H9 (cell line): ENCODE data around the gene PPFIBP2. TPM values are rescaled to one million over a fixed set of nuclear protein-coding genes. Genes with fewer than 3 reads are reported as not detected.

Source experiments
- DNase-seq: peaks from one replicate; pipeline ENCODE4 v3.0.0-alpha.2; 2017
- H2AFZ ChIP-seq: one replicate; pipeline ENCODE4 v1.6.1; 2013; ENCODE audit warnings: mild to moderate bottlenecking, low read length, control low read depth, moderate library complexity
- H2AK5ac ChIP-seq: 2 replicates; pipeline ENCODE4 v1.6.1; 2013; ENCODE audit warnings: low read length, control low read depth, mixed read lengths; ENCODE audit not compliant: insufficient read length
- H2BK120ac ChIP-seq: one replicate; pipeline ENCODE4 v1.6.1; 2013; ENCODE audit warnings: low read depth, mild to moderate bottlenecking, low read length, control low read depth, inconsistent platforms; ENCODE audit not compliant: poor library complexity, severe bottlenecking
- H2BK12ac ChIP-seq: 2 replicates; pipeline ENCODE4 v1.6.1; 2013; ENCODE audit warnings: low read length, control low read depth, mixed read lengths, low read depth; ENCODE audit not compliant: insufficient read length
- H2BK15ac ChIP-seq: 2 replicates; pipeline ENCODE4 v1.6.1; 2013; ENCODE audit warnings: low read depth, low read length, control low read depth
- H2BK20ac ChIP-seq: one replicate; pipeline ENCODE4 v1.6.1; 2013; ENCODE audit warnings: low read depth, mild to moderate bottlenecking, low read length, control low read depth, inconsistent platforms; ENCODE audit not compliant: poor library complexity, severe bottlenecking
- H2BK5ac ChIP-seq: 2 replicates; pipeline ENCODE4 v1.6.1; 2013; ENCODE audit warnings: low read length, control low read depth, mixed read lengths; ENCODE audit not compliant: insufficient read length
- H3K14ac ChIP-seq: 2 replicates; pipeline ENCODE4 v1.6.1; 2013; ENCODE audit warnings: low read length, control low read depth; ENCODE audit not compliant: insufficient read depth
- H3K18ac ChIP-seq: 2 replicates; pipeline ENCODE4 v1.6.1; 2013; ENCODE audit warnings: low read depth, mild to moderate bottlenecking, mixed read lengths, low read length, control low read depth; ENCODE audit not compliant: insufficient read length
- H3K23ac ChIP-seq: 2 replicates; pipeline ENCODE4 v1.6.1; 2013; ENCODE audit warnings: low read length, control low read depth, mixed read lengths, low read depth; ENCODE audit not compliant: insufficient read length
- H3K23me2 ChIP-seq: 2 replicates; pipeline ENCODE4 v1.6.1; 2013; ENCODE audit warnings: low read depth, mild to moderate bottlenecking, mixed read lengths, low read length, control low read depth; ENCODE audit not compliant: insufficient read length, poor library complexity, severe bottlenecking
- H3K27ac ChIP-seq: 2 replicates; pipeline ENCODE4 v1.5.1; 2013; ENCODE audit warnings: low read length, control low read depth, mixed read lengths, low read depth; ENCODE audit not compliant: insufficient read length
- H3K27me3 ChIP-seq: 2 replicates; pipeline ENCODE4 v1.6.1; 2013; ENCODE audit warnings: low read length, control low read depth, inconsistent platforms; ENCODE audit not compliant: insufficient read depth
- H3K4ac ChIP-seq: 2 replicates; pipeline ENCODE4 v1.6.1; 2013; ENCODE audit warnings: low read depth, mild to moderate bottlenecking, control low read depth, inconsistent platforms, low read length, moderate library complexity
- H3K4me1 ChIP-seq: 2 replicates; pipeline ENCODE4 v1.6.1; 2013; ENCODE audit warnings: low read length, control low read depth, inconsistent platforms; ENCODE audit not compliant: insufficient read depth
- H3K4me2 ChIP-seq: 2 replicates; pipeline ENCODE4 v1.6.1; 2013; ENCODE audit warnings: low read length, control low read depth, mixed read lengths; ENCODE audit not compliant: insufficient read length, insufficient read depth
- H3K56ac ChIP-seq: 2 replicates; pipeline ENCODE4 v1.6.1; 2013; ENCODE audit warnings: low read depth, mild to moderate bottlenecking, mixed read lengths, low read length, control low read depth; ENCODE audit not compliant: insufficient read length
- H3K79me1 ChIP-seq: 2 replicates; pipeline ENCODE4 v1.6.1; 2013; ENCODE audit warnings: low read depth, mild to moderate bottlenecking, moderate library complexity, low read length, control low read depth, inconsistent platforms; ENCODE audit not compliant: insufficient read depth, poor library complexity, severe bottlenecking
- H3K79me2 ChIP-seq: 2 replicates; pipeline ENCODE4 v1.6.1; 2013; ENCODE audit warnings: low read length, control low read depth, inconsistent platforms; ENCODE audit not compliant: insufficient read depth
- H3K9ac ChIP-seq: 2 replicates; pipeline ENCODE4 v1.6.1; 2013; ENCODE audit warnings: low read length, control low read depth, mixed read lengths; ENCODE audit not compliant: insufficient read length; ENCODE audit errors: extremely low read depth
- H3K9me3 ChIP-seq: one replicate; pipeline ENCODE4 v1.6.1; 2013; ENCODE audit warnings: low read depth, low read length, inconsistent platforms; ENCODE audit not compliant: control insufficient read depth
- H3T11ph ChIP-seq: one replicate; pipeline ENCODE4 v1.6.1; 2013; ENCODE audit warnings: mild to moderate bottlenecking, low read length, control low read depth, inconsistent platforms
- H4K20me1 ChIP-seq: one replicate; pipeline ENCODE4 v1.6.1; 2013; ENCODE audit not compliant: control insufficient read depth, insufficient read length, insufficient read depth
- H4K5ac ChIP-seq: 2 replicates; pipeline ENCODE4 v1.6.1; 2013; ENCODE audit warnings: low read depth, mild to moderate bottlenecking, mixed read lengths, low read length, control low read depth; ENCODE audit not compliant: insufficient read length
- H4K8ac ChIP-seq: replicated peaks from 2 replicates; pipeline ENCODE4 v1.6.1; 2013; ENCODE audit warnings: low read length, control low read depth, mixed read lengths, low read depth; ENCODE audit not compliant: insufficient read length
- H4K91ac ChIP-seq: 2 replicates; pipeline ENCODE4 v1.6.1; 2013; ENCODE audit warnings: low read depth, mild to moderate bottlenecking, moderate library complexity, mixed read lengths, low read length, control low read depth; ENCODE audit not compliant: insufficient read length
- H3K27ac Mint-ChIP-seq, 3 experiments: 2 replicates in 2 of 3; 3 replicates in 1 of 3; pipeline ENCODE4 v1.8.0; 2020 to 2021; ENCODE audit warnings: mixed read lengths in 3 of 3, mild to moderate bottlenecking in 1 of 3, moderate library complexity in 1 of 3
- H3K27me3 Mint-ChIP-seq: 2 replicates; pipeline ENCODE4 v1.8.0; 2021; ENCODE audit warnings: low read depth, mild to moderate bottlenecking, moderate library complexity, mixed read lengths
- H3K36me3 Mint-ChIP-seq, 3 experiments: 2 replicates in 2 of 3; 3 replicates in 1 of 3; pipeline ENCODE4 v1.8.0; 2020 to 2021; ENCODE audit warnings: low read depth in 3 of 3, mixed read lengths in 3 of 3; ENCODE audit not compliant: insufficient read depth in 1 of 3
- H3K4me1 Mint-ChIP-seq, 2 experiments: 2 replicates each; pipeline ENCODE4 v1.8.0; 2020; ENCODE audit warnings: mixed read lengths in 2 of 2
- H3K4me3 Mint-ChIP-seq, 2 experiments: 2 replicates in 1 of 2; 3 replicates in 1 of 2; pipeline ENCODE4 v1.8.0; 2020 to 2021; ENCODE audit warnings: mild to moderate bottlenecking in 2 of 2, mixed read lengths in 2 of 2, moderate library complexity in 1 of 2
- H3K9me3 Mint-ChIP-seq, 2 experiments: 2 replicates in 1 of 2; 3 replicates in 1 of 2; pipeline ENCODE4 v1.8.0; 2020; ENCODE audit warnings: mild to moderate bottlenecking in 2 of 2, mixed read lengths in 2 of 2, moderate library complexity in 1 of 2
- CTCF ChIP-seq: fragments of 200-600 bp; sonication (generic); conservative IDR thresholded peaks from 3 replicates; pipeline ENCODE4 v1.8.0; 2021; ENCODE audit warnings: antibody characterized with exemption, mild to moderate bottlenecking
- WGBS: extraction: QIAGEN DNeasy Blood & Tissue Kit; methylation state at CpG from one replicate; pipeline ENCODE4 v1.1.7; 2013; ENCODE audit warnings: missing lambda C conversion rate, low lambda C conversion rate, mixed read lengths; ENCODE audit not compliant: insufficient read length; ENCODE audit errors: extremely low coverage; 5-methylcytosine and 5-hydroxymethylcytosine counted together
- total RNA-seq: library from RNA; stranded (reverse); gene quantifications from 2 replicates; pipeline ENCODE4 v1.2.1, GENCODE V29; 2021

PPFIBP2 gene
- total RNA-seq, 1 experiment from 2014 or later: 8.3 TPM

GRCh38 chr11:7670641-7671040 is 156.8 kb downstream of the PPFIBP2 start:
- Mint-ChIP-seq H3K4me1 (peaks cover 54 to 58% of the 10 kb centered on the region in 2 experiments), H3K4me3 (no peak overlapping the region), H3K27ac (no peak overlapping the region), H3K9me3 (no peaks in the 10 kb centered on the region; a peak in 1 of 5 replicates), H3K27me3 (peaks cover 6% of the 10 kb centered on the region), H3K36me3 (peaks cover 20 to 51% (median 45%) of the 10 kb centered on the region in 3 experiments)
- Histone ChIP-seq H3K23me2 (peaks cover 10% of the 10 kb centered on the region), H3K14ac (no peak overlapping the region), H3K18ac (no peak overlapping the region), H3T11ph (no peak overlapping the region), H3K4ac (no peak overlapping the region), H3K4me1 (peaks cover 5% of the 10 kb centered on the region; the same call in 1 of the 2 replicates), H4K20me1 (peaks cover 2% of the 10 kb centered on the region), H3K79me2 (no peaks in the 10 kb centered on the region), H2BK120ac (no peak overlapping the region), H4K8ac (no peak overlapping the region), H2BK20ac (no peak overlapping the region), H3K56ac (no peak overlapping the region), H3K9me3 (no peaks in the 10 kb centered on the region), H3K23ac (no peak overlapping the region), H2BK5ac (no peak overlapping the region), H2BK12ac (no peak overlapping the region), H3K27me3 (no peaks in the 10 kb centered on the region), H2AFZ (no peak overlapping the region), H2AK5ac (no peak overlapping the region), H3K4me2 (no peak overlapping the region), H4K91ac (no peak overlapping the region), H3K9ac (no peak overlapping the region), H3K79me1 (no peaks in the 10 kb centered on the region), H4K5ac (no peak overlapping the region), H3K27ac (no peak overlapping the region), H2BK15ac (no peak overlapping the region)
- no peak for DNase-seq
- whole genome bisulfite sequencing: no CpG with 5 or more reads among the region's 4 CpGs
- no peak for TF ChIP-seq CTCF
